ENCODE measurements around the gene PIGT.

The PIGT gene

GRCh38 chr20:45427236-45428149, 11.6 kb downstream of the PIGT start:
- Histone ChIP-seq H2AFZ (no peak overlapping the region), H3K4me1 (no peaks in the 10 kb centered on the region), H3K79me2 (no peaks in the 10 kb centered on the region), H3K27me3 (ENCODE audit: control insufficient read depth, insufficient read depth, low read length) (no peaks in the 10 kb centered on the region), H3K4me3 (ENCODE audit: low read depth, low read length) (no peak overlapping the region), H3K4me2 (ENCODE audit: low read length) (no peak overlapping the region), H3K27ac (no peak overlapping the region), H3K9ac (no peak overlapping the region), H3K36me3 (ENCODE audit: control insufficient read depth, insufficient read depth, low read length) (no peaks in the 10 kb centered on the region), H3K9me3 (ENCODE audit: control insufficient read depth, low read length) (no peaks in the 10 kb centered on the region)
- no peak for TF ChIP-seq CTCF (IDR thresholded peaks at IDR 0.05)

GRCh38 chr20:45429618-45430017, 13.7 kb downstream of the PIGT start:
- H3K27ac ChIP-seq, result no peak overlapping the region
- TF ChIP-seq CTCF (IDR thresholded peaks at IDR 0.05), result no peak
- H3K9me3 ChIP-seq (ENCODE audit: control insufficient read depth, low read length), result no peaks in the 10 kb centered on the region
- H3K79me2 ChIP-seq, result no peaks in the 10 kb centered on the region
- no peak overlapping the region for H3K4me2 ChIP-seq (ENCODE audit: low read length)
- no peak overlapping the region for H2AFZ ChIP-seq
- H3K27me3 ChIP-seq (ENCODE audit: control insufficient read depth, insufficient read depth, low read length), result no peaks in the 10 kb centered on the region
- no peaks in the 10 kb centered on the region for H3K36me3 ChIP-seq (ENCODE audit: control insufficient read depth, insufficient read depth, low read length)
- no peak overlapping the region for H3K9ac ChIP-seq
- H3K4me3 ChIP-seq (ENCODE audit: low read depth, low read length), result no peak overlapping the region
- no peaks in the 10 kb centered on the region for H3K4me1 ChIP-seq

GRCh38 chr20:45432294-45432693, 16.4 kb downstream of the PIGT start:
- H3K27ac ChIP-seq, result no peak overlapping the region
- H3K4me1 ChIP-seq, result peaks cover 2% of the 10 kb centered on the region
- H3K79me2 ChIP-seq, result no peaks in the 10 kb centered on the region
- no peak overlapping the region for H2AFZ ChIP-seq
- H3K27me3 ChIP-seq (ENCODE audit: control insufficient read depth, insufficient read depth, low read length), result no peaks in the 10 kb centered on the region
- H3K9ac ChIP-seq, result no peak overlapping the region
- no peaks in the 10 kb centered on the region for H3K36me3 ChIP-seq (ENCODE audit: control insufficient read depth, insufficient read depth, low read length)
- H3K4me3 ChIP-seq (ENCODE audit: low read depth, low read length), result no peak overlapping the region
- H3K4me2 ChIP-seq (ENCODE audit: low read length), result no peak overlapping the region
- TF ChIP-seq CTCF (IDR thresholded peaks at IDR 0.05), result no peak
- no peaks in the 10 kb centered on the region for H3K9me3 ChIP-seq (ENCODE audit: control insufficient read depth, low read length)

GRCh38 chr20:45433316-45433715, 17.4 kb downstream of the PIGT start:
- no peaks in the 10 kb centered on the region for H3K27me3 ChIP-seq (ENCODE audit: control insufficient read depth, insufficient read depth, low read length)
- H3K9me3 ChIP-seq (ENCODE audit: control insufficient read depth, low read length), result no peaks in the 10 kb centered on the region
- TF ChIP-seq CTCF (IDR thresholded peaks at IDR 0.05), result no peak
- peaks cover 2% of the 10 kb centered on the region for H3K4me1 ChIP-seq
- no peak overlapping the region for H3K27ac ChIP-seq
- no peaks in the 10 kb centered on the region for H3K36me3 ChIP-seq (ENCODE audit: control insufficient read depth, insufficient read depth, low read length)
- no peak overlapping the region for H3K4me2 ChIP-seq (ENCODE audit: low read length)
- H2AFZ ChIP-seq, result no peak overlapping the region
- H3K79me2 ChIP-seq, result no peaks in the 10 kb centered on the region
- H3K9ac ChIP-seq, result no peak overlapping the region
- no peak overlapping the region for H3K4me3 ChIP-seq (ENCODE audit: low read depth, low read length)

GRCh38 chr20:45433976-45434375, 18.0 kb downstream of the PIGT start:
- Histone ChIP-seq H3K4me2 (ENCODE audit: low read length) (no peak overlapping the region), H3K79me2 (no peaks in the 10 kb centered on the region), H3K36me3 (ENCODE audit: control insufficient read depth, insufficient read depth, low read length) (no peaks in the 10 kb centered on the region), H3K4me1 (peaks cover 2% of the 10 kb centered on the region), H3K9ac (no peak overlapping the region), H3K4me3 (ENCODE audit: low read depth, low read length) (no peak overlapping the region), H3K9me3 (ENCODE audit: control insufficient read depth, low read length) (no peaks in the 10 kb centered on the region), H3K27ac (no peak overlapping the region), H3K27me3 (ENCODE audit: control insufficient read depth, insufficient read depth, low read length) (no peaks in the 10 kb centered on the region), H2AFZ (no peak overlapping the region)
- TF ChIP-seq CTCF (IDR thresholded peaks at IDR 0.05), result no peak
